Heart right ventricle (tissue), 16 donors: ENCODE measurements around the gene CHEK1. TPM values are rescaled to one million over a fixed set of nuclear protein-coding genes. Genes with fewer than 3 reads are reported as not detected.

Experiments used
- ATAC-seq, 8 donors: fragments of 200-7000 bp; cut with Tn5 transposase; one replicate each; pipeline ENCODE4 v1.9.1; 2020; ENCODE audit warnings: mild to moderate bottlenecking in 8 of 8, moderate library complexity in 8 of 8, moderate number of reproducible peaks in 1 of 8
- DNase-seq, 2 donors: peaks; one replicate each; pipeline ENCODE4 v3.0.0-alpha.2; 2020
- H3K27ac ChIP-seq, 10 donors: fragments of 200-600 bp; sonication (generic) in 2 of 10; one replicate each; pipeline versions ENCODE4 v1.5.0 to v1.8.0; 2020 to 2022; ENCODE audit warnings: mild to moderate bottlenecking in 3 of 10
- H3K27me3 ChIP-seq, 7 donors: fragments of 200-600 bp; one replicate each; pipeline ENCODE4 v1.8.0; 2021 to 2022; ENCODE audit warnings: mild to moderate bottlenecking in 2 of 7
- H3K36me3 ChIP-seq, 9 donors: fragments of 200-600 bp; sonication (generic) in 1 of 9; one replicate each; pipeline versions ENCODE4 v1.5.0 to v1.8.0; 2020 to 2022; ENCODE audit warnings: mild to moderate bottlenecking in 2 of 9
- H3K4me1 ChIP-seq, 9 donors: fragments of 200-600 bp; sonication (generic) in 1 of 9; one replicate each; pipeline versions ENCODE4 v1.5.0 to v1.8.0; 2020 to 2022; ENCODE audit warnings: mild to moderate bottlenecking in 4 of 9
- H3K4me3 ChIP-seq, 10 donors: fragments of 200-600 bp; sonication (generic) in 2 of 10; one replicate each; pipeline versions ENCODE4 v1.5.0 to v1.8.0; 2020 to 2022; ENCODE audit warnings: mild to moderate bottlenecking in 7 of 10, moderate library complexity in 2 of 10
- H3K9me3 ChIP-seq, 11 donors: fragments of 200-600 bp in 10 of 11; sonication (generic) in 2 of 11; one replicate each; pipeline versions ENCODE4 v1.5.0 to v1.8.0; 2013 to 2022; ENCODE audit warnings: mild to moderate bottlenecking in 2 of 11, control low read depth in 1 of 11, moderate library complexity in 1 of 11
- CTCF ChIP-seq, 9 donors: fragments of 200-600 bp; sonication (generic) in 2 of 9; IDR thresholded peaks; one replicate each; pipeline versions ENCODE4 v1.5.0 to v1.8.0; 2021 to 2022; ENCODE audit warnings: antibody characterized with exemption in 9 of 9, mild to moderate bottlenecking in 5 of 9, moderate library complexity in 1 of 9
- WGBS, 2 donors: extraction: QIAGEN DNeasy Blood & Tissue Kit; methylation state at CpG; one replicate each; pipeline ENCODE4 v1.1.7; 2013; ENCODE audit warnings: inconsistent platforms in 1 of 2; 5-methylcytosine and 5-hydroxymethylcytosine counted together
- intact Hi-C, 10 donors: fragments of 100-400 bp; cut with DNase I; formaldehyde crosslinking; loops; one replicate each; pipeline versions ENCODE4 v1.11.1 to v1.14.2; 2022
- polyA plus RNA-seq, 2 donors: library from polyadenylated mRNA; stranded (reverse); fragments of 200-250 nt; gene quantifications; one replicate each; pipeline ENCODE4 v1.2.3, GENCODE V29; 2013
- total RNA-seq, 10 donors: library from RNA; stranded (reverse); fragmentation: NEBNext Ultra II Directional in 3 of 10; extraction: Animal tissue kit (Norgen Biotek cat#: 25700) in 3 of 10; gene quantifications; one replicate each; pipeline versions ENCODE4 v1.2.1 to v1.2.4, GENCODE V29; 2021 to 2023
- donor health status: Arrhythmogenic right ventricular cardiomyopathy.
- donor health status: ischemic (EF 13 %, LVEDD 7.1; RV severe dilation, severe dysfunction).
- donor health status: healthy with polysubstance abuse.
- donor health status: DM: no; HTN: yes; CAD: no.
- donor health status: DM: no; HTN: no; CAD: no.
- donor health status: ischemic (EF 25% LVEDD 6.9; RV normal size, moderate dysfunction).
- donor health status: ischemic (EF 25% LVEDD 5.7; RV mildly dilated, moderate dysfunction).
- donor health status: healthy.
- donor health status: DM: yes; HTN: yes; CAD: no.
- donor health status: Ischemic cardiomyopathy.
- donor health status: ischemic (EF 35%, LVEDD 5.7; RV mildly dilated, moderate dysfunction).
- donor health status: nonischemic (EF 11% LVEDD 7.7; RV severe dilation, severe dysfunction).
- donor health status: DM: yes; HTN: yes; CAD: no.
- donor health status: PGD.
- donor health status: ischemic (EF 29% LVEDD 5.4; RV normal size, mild dysfunction).
- donor health status: nonischemic (EF 23%, LVEDD 6.1; RV moderate dilation, normal function).

Gene CHEK1
- total and polyA plus RNA-seq, 12 donors = 0.64 to 3.8 (median 1.2) TPM

DNA sequence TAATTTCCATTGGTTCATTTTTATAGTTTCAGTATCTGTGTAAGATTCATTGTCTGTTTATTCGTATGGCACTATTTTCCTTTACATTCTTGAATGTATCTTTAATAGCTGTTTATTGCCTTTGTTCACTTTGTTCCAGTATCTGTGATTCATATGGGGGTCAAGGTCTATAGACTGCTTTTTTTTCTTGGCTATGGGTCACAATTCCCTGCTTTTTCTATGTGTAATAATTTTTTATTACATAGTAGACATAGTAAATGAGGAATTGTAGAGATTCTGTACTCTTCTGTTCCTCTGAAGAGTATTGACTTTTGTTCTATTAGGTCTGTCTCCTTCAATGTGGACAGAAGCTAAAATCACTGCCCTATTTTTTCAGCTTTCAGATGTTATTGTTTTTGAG is 45.2 kb downstream of the CHEK1 start:
- 95 to 100% methylated on average over 1 of the region's 1 CpG for WGBS, 2 donors
- peaks cover 0 to 22% (median 3%) of the 10 kb centered on the region in 11 donors for H3K9me3 ChIP-seq
- peaks cover 0 to 5% (median 0%) of the 10 kb centered on the region in 9 donors for H3K36me3 ChIP-seq
- no peak for TF ChIP-seq CTCF (IDR thresholded peaks at IDR 0.05)
- intact Hi-C loops = no loop called here
- H3K27me3 ChIP-seq = no peaks in the 10 kb centered on the region
- no peak overlapping the region for H3K4me3 ChIP-seq
- H3K4me1 ChIP-seq = no peaks in the 10 kb centered on the region
- no peak overlapping the region for H3K27ac ChIP-seq
- ATAC-seq (no peak), DNase-seq (no peak)

- intact Hi-C loops = no loop called here
- peaks cover 0 to 11% (median 0%) of the 10 kb centered on the region in 9 donors for H3K36me3 ChIP-seq
- peaks cover 0 to 10% (median 0%) of the 10 kb centered on the region in 11 donors for H3K9me3 ChIP-seq
- no peak for ATAC-seq
- H3K27me3 ChIP-seq = no peaks in the 10 kb centered on the region
- TF ChIP-seq CTCF (IDR thresholded peaks at IDR 0.05) = no peak
- DNase-seq = no peak
- no peak overlapping the region for H3K27ac ChIP-seq
- WGBS, 2 donors = 75 to 86% methylated on average over 2 of the region's 2 CpGs
- no peaks in the 10 kb centered on the region for H3K4me1 ChIP-seq
- H3K4me3 ChIP-seq = no peak overlapping the region
Measured at GRCh38 chr11:125671561-125671960, 46.6 kb downstream of the CHEK1 start.

- 65 to 77% methylated on average over 2 of the region's 2 CpGs for WGBS, 2 donors
- H3K4me3 ChIP-seq = no peak overlapping the region
- intact Hi-C loops = no loop called here
- no peak for TF ChIP-seq CTCF (IDR thresholded peaks at IDR 0.05)
- H3K36me3 ChIP-seq = peaks cover 0 to 10% (median 0%) of the 10 kb centered on the region in 9 donors
- H3K9me3 ChIP-seq = no peaks in the 10 kb centered on the region
- no peaks in the 10 kb centered on the region for H3K27me3 ChIP-seq
- H3K27ac ChIP-seq = no peak overlapping the region
- H3K4me1 ChIP-seq = no peaks in the 10 kb centered on the region
- ATAC-seq (no peak), DNase-seq (no peak)
Measured at GRCh38 chr11:125674210-125674609, 49.2 kb downstream of the CHEK1 start.

GRCh38 chr11:125675196-125675595 is 50.2 kb downstream of the CHEK1 start:
- WGBS, 2 donors = 96 to 99% methylated on average over 2 of the region's 2 CpGs

More at GRCh38 chr11:125675196-125675595, 50.2 kb downstream of the CHEK1 start:
- TF ChIP-seq CTCF (IDR thresholded peaks at IDR 0.05) = no peak
- DNase-seq (no peak), ATAC-seq (no peak)
- Histone ChIP-seq H3K4me3 (no peak overlapping the region), H3K4me1 (no peaks in the 10 kb centered on the region), H3K27me3 (no peaks in the 10 kb centered on the region), H3K27ac (no peak overlapping the region), H3K9me3 (no peaks in the 10 kb centered on the region), H3K36me3 (peaks cover 0 to 10% (median 0%) of the 10 kb centered on the region in 9 donors)
- intact Hi-C loops = no loop called here
